RCC 7860 (cell line): ENCODE measurements around the gene FAM200C.

Experiments used
- DNase-seq: peaks from one replicate; pipeline ENCODE4 v3.0.0-alpha.2; 2015; ENCODE audit warnings: low spot score
- FAIRE-seq: peaks from 2 replicates; lab custom pipeline; 2012; peaks lifted over from hg19 to GRCh38; lab: Jason Lieb, UNC

FAM200C gene

GRCh38 chr5:160399402-160400353 lies at the start of gene FAM200C:
Gene FAM200C, minus strand, starts transcription at chr5:160400054. Its CDS starts 4,564 bp downstream, at chr5:160395490.
- FAIRE-seq, result peak; percentile 77
- peak; percentile 84 for DNase-seq

DNA sequence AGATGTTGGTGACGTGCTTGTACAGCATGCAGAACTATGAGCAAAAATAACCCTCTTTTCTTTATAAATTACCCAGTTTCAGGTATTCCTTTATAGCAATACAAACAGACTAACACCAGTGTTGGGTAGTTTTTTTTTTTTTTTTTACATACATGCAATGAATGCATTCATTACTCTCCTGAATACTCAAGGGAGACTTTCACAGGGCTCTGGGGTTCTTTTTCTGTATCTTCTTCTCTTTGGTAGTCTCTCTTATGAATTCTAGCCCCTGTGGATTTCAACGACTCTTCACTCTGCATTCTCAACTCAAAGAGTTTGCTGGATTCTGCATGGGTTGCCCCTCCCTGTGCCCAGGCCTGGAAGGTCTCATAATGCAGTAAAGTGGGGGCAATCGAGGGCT lies 49.6 kb upstream of the FAM200C start:
- DNase-seq (no peak), FAIRE-seq (no peak)

DNA sequence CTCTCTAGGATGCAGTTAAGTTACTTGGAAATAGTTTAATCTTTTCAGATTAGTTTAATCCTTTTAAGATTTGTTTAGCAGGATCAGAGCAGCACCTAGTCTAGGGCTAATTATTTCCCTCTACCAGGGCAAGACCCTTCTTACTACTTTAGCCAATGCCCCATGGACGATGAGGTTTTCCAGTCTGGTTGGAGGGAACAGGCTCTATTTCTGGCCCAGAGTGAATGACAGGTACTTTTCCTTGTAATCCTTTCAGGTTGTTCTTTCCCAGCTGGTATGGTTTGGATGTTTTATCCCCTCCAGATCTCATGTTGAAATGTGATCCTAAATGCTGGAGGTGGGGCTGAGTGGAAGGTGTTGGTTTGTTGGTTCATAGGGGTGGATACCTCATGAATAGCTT lies 49.0 kb upstream of the FAM200C start:
- DNase-seq, result no peak
- FAIRE-seq, result no peak

- no peak for FAIRE-seq
Measured at GRCh38 chr5:160445751-160446150, 45.9 kb upstream of the FAM200C start.

GRCh38 chr5:160445132-160445531 lies 45.3 kb upstream of the FAM200C start:
- FAIRE-seq (no peak), DNase-seq (no peak)

More at GRCh38 chr5:160445751-160446150, 45.9 kb upstream of the FAM200C start:
- DNase-seq, result no peak

GRCh38 chr5:160444407-160444806 lies 44.6 kb upstream of the FAM200C start:
- FAIRE-seq (no peak), DNase-seq (no peak)

DNA sequence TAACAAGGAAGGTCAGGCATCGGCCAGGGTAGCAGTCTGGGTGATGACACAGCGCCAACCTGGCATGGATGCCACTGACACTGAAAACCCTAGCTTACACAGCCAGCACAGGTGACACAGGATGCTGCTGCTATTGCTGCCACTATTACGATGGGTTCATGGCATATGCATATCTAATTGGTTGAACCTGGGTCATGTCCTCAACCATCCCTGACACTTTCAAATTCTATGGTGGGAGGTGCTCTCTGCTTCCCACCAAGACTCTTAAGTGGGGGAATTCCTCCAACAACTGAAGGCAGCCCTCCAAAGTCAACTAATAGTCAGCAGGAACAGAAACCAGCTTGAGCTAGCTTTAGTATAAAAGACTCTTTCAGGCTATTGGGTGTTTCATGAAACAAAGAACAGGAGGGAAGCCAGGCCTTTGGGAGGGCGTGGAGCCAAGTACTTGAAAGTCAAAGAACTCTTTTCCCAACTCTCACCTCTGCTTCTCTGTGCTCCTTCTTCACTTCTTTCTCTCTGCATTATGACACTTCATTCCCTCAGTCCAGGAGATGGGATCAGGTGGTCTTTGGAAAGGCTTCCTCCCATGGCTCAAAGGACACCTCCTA lies 43.1 kb upstream of the FAM200C start:
- no peak for DNase-seq
- no peak for FAIRE-seq

DNA sequence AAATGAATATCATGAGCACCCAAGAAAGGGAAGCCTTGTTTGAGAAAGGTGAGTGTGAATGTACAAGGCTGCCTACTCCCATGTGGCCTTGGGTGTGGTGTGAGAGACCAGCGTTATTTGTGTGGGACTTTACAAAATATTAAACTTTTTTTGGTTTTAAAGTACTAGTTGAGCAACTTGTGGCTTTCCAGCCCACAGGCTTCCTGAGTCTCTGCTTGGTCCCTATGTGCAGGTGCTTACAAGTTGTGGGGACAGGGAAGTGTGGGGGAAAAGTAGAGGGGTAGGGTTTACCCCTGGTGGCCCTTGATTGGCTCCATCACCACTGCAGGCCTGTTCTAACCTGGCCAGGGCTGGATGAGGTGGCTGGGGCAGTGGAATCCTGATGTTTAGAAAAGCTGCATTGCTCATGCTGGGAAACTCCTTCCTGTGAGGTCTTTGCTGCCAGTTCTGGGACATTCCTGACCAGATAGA lies 41.5 kb upstream of the FAM200C start:
- DNase-seq, result no peak
- no peak for FAIRE-seq

DNA sequence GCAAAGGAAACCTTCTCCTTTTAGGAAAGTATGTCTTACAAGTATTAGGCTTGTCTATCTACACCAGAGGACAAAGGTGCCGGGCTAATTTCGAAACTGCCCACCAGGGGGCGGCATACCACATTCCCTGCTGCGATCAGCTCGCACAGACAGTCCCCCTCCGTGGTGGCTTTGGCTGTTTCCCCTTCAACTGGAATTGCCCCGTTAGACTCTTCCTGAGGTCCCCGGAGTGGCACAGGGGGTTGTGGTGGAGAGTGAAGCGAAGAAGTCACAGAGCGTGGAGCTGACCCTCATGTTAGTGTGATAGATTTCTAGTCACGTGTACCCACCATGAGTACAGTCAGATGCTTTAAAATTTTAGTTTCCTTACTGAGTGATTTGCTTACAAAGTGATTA lies 39.3 kb upstream of the FAM200C start:
- FAIRE-seq (no peak), DNase-seq (peak; percentile 54)

GRCh38 chr5:160438316-160439204 lies 38.7 kb upstream of the FAM200C start:
- peak; percentile 28 for DNase-seq
- no peak for FAIRE-seq

DNA sequence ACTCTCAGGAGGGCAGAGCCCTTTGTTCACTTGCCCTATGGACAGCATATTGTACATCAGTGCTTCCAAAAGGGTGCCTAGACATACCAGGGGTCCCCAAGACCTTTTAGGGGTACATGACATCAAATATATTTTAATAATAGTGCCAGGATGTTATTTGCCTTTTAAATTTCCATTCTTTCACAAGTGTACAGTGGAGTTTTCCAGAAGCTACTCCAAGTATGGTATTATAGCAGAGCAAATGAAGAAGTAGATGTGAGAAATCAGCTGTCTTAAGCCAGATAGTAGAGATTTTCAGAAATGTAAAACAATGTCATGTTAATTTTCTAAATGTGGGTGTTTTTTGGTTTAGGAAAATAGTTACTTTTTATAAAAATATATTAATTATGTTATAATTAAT lies 37.4 kb upstream of the FAM200C start:
- DNase-seq (no peak), FAIRE-seq (no peak)

DNA sequence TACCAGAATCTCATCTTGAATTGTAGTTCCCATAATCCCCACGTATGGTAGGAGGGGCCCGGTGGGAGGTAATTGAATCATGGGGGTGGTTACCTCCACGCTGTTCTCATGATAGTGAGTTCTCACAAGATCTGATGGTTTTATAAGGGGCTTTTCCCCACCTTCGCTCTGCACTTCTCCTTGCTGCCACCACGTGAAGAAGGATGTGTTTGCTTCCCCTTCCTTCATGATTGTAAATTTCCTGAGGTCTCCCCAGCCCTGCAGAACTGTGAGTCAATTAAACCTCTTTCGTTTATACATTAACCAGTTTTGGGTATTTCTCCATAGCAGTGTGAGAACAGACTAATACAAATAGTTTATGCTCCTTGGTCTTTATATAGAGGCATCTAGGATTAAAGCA lies 36.8 kb upstream of the FAM200C start:
- DNase-seq (peak; percentile 24), FAIRE-seq (peak; percentile 15)

GRCh38 chr5:160436017-160436416 lies 36.2 kb upstream of the FAM200C start:
- no peak for FAIRE-seq
- no peak for DNase-seq

GRCh38 chr5:160435532-160435931 lies 35.7 kb upstream of the FAM200C start:
- no peak for DNase-seq
- no peak for FAIRE-seq

DNA sequence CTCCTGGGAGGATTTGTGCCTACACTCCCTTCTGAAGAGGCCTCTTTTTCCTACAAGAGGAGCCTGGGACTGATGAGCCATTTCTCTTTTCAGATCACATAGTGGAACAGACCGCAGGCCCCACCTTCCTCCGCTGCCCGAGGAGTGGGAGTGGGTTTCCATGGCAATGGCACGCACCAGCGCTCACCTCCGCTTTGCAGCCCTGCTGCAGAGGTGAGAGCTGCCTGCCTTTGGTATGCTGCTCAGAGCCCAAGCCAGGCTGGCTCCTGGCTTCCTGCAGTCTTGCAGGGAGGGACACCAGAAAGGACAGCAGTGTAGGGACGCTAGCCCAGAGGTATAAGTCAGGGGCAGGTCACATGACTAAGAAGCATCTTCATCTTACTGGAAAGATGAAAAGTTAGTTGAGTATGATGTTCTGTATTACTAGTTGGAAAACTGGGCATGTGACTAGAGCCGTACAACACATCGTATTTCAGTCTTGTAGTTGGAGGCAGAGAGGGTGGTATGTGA lies 34.2 kb upstream of the FAM200C start:
- FAIRE-seq, result peak; percentile 87
- DNase-seq, result peak; percentile 88

DNA sequence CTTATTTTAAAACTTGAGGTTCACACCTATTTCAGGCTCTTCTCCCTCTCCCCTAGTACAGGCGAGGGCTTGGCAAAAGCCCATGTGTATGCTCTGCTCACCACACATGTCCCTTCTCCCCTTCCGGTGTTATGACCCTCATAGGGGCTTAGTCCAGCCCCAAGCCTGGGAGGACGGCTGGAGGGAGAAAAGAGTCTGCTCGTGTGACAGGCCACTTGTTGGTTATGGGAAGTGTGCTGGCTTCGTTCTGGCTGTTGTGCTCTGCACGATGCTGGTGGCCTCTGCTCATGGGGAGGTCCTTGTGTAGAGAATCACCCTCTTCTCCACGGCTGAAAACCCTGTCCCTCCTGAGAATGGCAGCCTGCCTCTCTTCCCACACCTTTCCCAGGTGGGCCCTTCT lies 32.9 kb upstream of the FAM200C start:
- no peak for DNase-seq
- no peak for FAIRE-seq

DNA sequence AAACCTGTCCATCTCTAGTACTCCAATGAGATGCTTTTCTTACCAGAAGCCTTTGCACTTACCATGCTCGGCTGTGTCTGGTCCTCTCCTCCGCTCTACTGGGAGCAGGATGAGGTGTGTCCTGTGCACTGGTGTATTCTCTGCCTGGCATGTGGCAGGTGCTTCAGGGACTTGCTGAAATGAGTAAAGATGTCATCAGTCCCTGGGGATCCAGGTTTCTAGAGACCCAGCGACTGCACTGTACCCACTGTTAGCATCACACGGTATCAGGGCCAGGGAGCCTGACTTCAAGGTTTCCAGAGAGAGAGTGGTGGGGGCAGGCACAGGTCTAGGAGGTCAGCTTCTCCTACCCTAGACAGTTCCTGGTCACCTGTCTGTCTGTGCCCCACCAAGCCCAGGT lies 32.3 kb upstream of the FAM200C start:
- FAIRE-seq, result no peak
- DNase-seq, result no peak

- FAIRE-seq (no peak), DNase-seq (no peak)
Measured at GRCh38 chr5:160427607-160428006, 27.8 kb upstream of the FAM200C start.

- DNase-seq (no peak), FAIRE-seq (no peak)
Measured at GRCh38 chr5:160423099-160423498, 23.2 kb upstream of the FAM200C start.

- DNase-seq (peak; percentile 86), FAIRE-seq (peak; percentile 92)
Measured at GRCh38 chr5:160421625-160422258, 21.9 kb upstream of the FAM200C start, which contains the start of gene PTTG1. Gene PTTG1, plus strand, starts transcription at chr5:160421855. Its CDS starts 458 bp downstream, at chr5:160422313.
